Kidney (tissue), 14 donors: ENCODE data around the gene PRPS2. TPM values are rescaled to one million over a fixed set of nuclear protein-coding genes. Genes with fewer than 3 reads are reported as not detected.

Experiments
- DNase-seq, 5 donors: peaks; one replicate each; pipeline ENCODE4 v3.0.0-alpha.2; 2013 to 2020
- FAIRE-seq: peaks from 2 replicates; lab custom pipeline; 2012; peaks lifted over from hg19 to GRCh38; lab: Jason Lieb, UNC
- H3K27ac ChIP-seq, 2 donors: one replicate each; pipeline ENCODE4 v1.7.0; 2013; ENCODE audit warnings: low read depth in 2 of 2, low read length in 2 of 2, inconsistent platforms in 1 of 2
- H3K27me3 ChIP-seq: one replicate; pipeline ENCODE4 v1.7.1; 2013; ENCODE audit warnings: low read length, inconsistent platforms; ENCODE audit not compliant: control insufficient read depth, insufficient read depth
- H3K36me3 ChIP-seq, 3 donors: one replicate each; pipeline versions ENCODE4 v1.7.0 to v1.7.1; 2013; ENCODE audit warnings: low read length in 3 of 3, control low read depth in 1 of 3, inconsistent platforms in 1 of 3; ENCODE audit not compliant: insufficient read depth in 3 of 3, control insufficient read depth in 2 of 3
- H3K4me1 ChIP-seq, 3 donors: one replicate each; pipeline versions ENCODE4 v1.7.0 to v1.7.1; 2013; ENCODE audit warnings: low read length in 3 of 3, inconsistent platforms in 1 of 3, low read depth in 1 of 3; ENCODE audit not compliant: control insufficient read depth in 2 of 3, insufficient read depth in 2 of 3
- H3K4me3 ChIP-seq, 3 donors: one replicate each; pipeline versions ENCODE4 v1.7.0 to v1.8.1; 2013; ENCODE audit warnings: low read length in 3 of 3, control low read depth in 1 of 3, inconsistent platforms in 1 of 3
- H3K9ac ChIP-seq, 3 donors: one replicate each; pipeline versions ENCODE4 v1.7.0 to v1.7.1; 2013; ENCODE audit warnings: low read length in 3 of 3, control low read depth in 1 of 3, inconsistent platforms in 1 of 3
- H3K9me3 ChIP-seq, 3 donors: one replicate each; pipeline versions ENCODE4 v1.7.0 to v1.7.1; 2013; ENCODE audit warnings: low read length in 3 of 3, control low read depth in 1 of 3, inconsistent platforms in 1 of 3; ENCODE audit not compliant: control insufficient read depth in 2 of 3, insufficient read depth in 1 of 3
- CTCF ChIP-seq: IDR thresholded peaks from 3 replicates; pipeline ENCODE4 v1.5.1; 2012; ENCODE audit warnings: mild to moderate bottlenecking, moderate library complexity, borderline replicate concordance; ENCODE audit not compliant: insufficient read depth; ENCODE audit errors: extremely low read depth
- intact Hi-C: fragments of 100-400 bp; cut with DNase I; formaldehyde crosslinking; loops from one replicate; pipeline ENCODE4 v1.11.1; 2022
- polyA plus RNA-seq: library from polyadenylated mRNA; stranded (reverse); fragments of 350-450 nt; fragmentation: Illumina TruSeq; extraction: RNeasy Lipid Tissue Mini Kit (QIAGEN cat#74804); gene quantifications from one replicate; pipeline ENCODE4 v1.2.3, GENCODE V29; 2014; ENCODE audit warnings: low read depth, low replicate concordance; ENCODE audit not compliant: insufficient read depth
- total RNA-seq: library from RNA; stranded (reverse); fragmentation: NEBNext Ultra II Directional; extraction: Animal tissue kit (Norgen Biotek cat#: 25700); gene quantifications from one replicate; pipeline ENCODE4 v1.2.1, GENCODE V29; 2021
- donor health status: control.
- donor health status: control.
- donor health status: control.
- donor health status: control.
- donor health status: control.
- donor health status: DM: yes; HTN: yes; CAD: no.
- donor health status: Normal renal cell carcinoma (clear cell type).

PRPS2 gene
- total and polyA plus RNA-seq, 2 donors from 2014 or later, result 36.1 to 38.4 TPM

GRCh38 chrX:12789976-12790375, 1.2 kb upstream of the PRPS2 start:
- no peak overlapping the region for H3K4me3 ChIP-seq
- H3K9ac ChIP-seq, result no peak overlapping the region
- no peaks in the 10 kb centered on the region for H3K36me3 ChIP-seq
- H3K27me3 ChIP-seq, result no peaks in the 10 kb centered on the region
- DNase-seq (no peak), FAIRE-seq (no peak)
- TF ChIP-seq CTCF, result no peak
- no peaks in the 10 kb centered on the region for H3K9me3 ChIP-seq
- H3K4me1 ChIP-seq, result peaks cover 0 to 3% (median 0%) of the 10 kb centered on the region in 3 donors
- intact Hi-C loops, result no loop called here
- no peak overlapping the region for H3K27ac ChIP-seq

GRCh38 chrX:12790885-12791256, 341 bp upstream of the PRPS2 start:
- no peaks in the 10 kb centered on the region for H3K9me3 ChIP-seq
- peaks cover 0 to 3% (median 0%) of the 10 kb centered on the region in 3 donors for H3K4me1 ChIP-seq
- peak overlapping the region; percentile 21 to 68 (median 65) for H3K4me3 ChIP-seq
- H3K36me3 ChIP-seq, result no peaks in the 10 kb centered on the region
- H3K9ac ChIP-seq, result peak overlapping the region in 1 of 3 donors; percentile 40
- FAIRE-seq (no peak), DNase-seq (no peak)
- H3K27me3 ChIP-seq, result no peaks in the 10 kb centered on the region
- no peak for TF ChIP-seq CTCF
- no peak overlapping the region for H3K27ac ChIP-seq
- intact Hi-C loops, result no loop called here

- no peak for TF ChIP-seq CTCF
- Histone ChIP-seq H3K4me3 (no peak overlapping the region), H3K27ac (no peak overlapping the region), H3K4me1 (peaks cover 0 to 3% (median 0%) of the 10 kb centered on the region in 3 donors), H3K27me3 (no peaks in the 10 kb centered on the region), H3K9me3 (no peaks in the 10 kb centered on the region), H3K36me3 (no peaks in the 10 kb centered on the region), H3K9ac (no peak overlapping the region)
- no peak for FAIRE-seq
- intact Hi-C loops, result no loop called here
- no peak for DNase-seq
These were observed 1.5 kb downstream of the PRPS2 start for GRCh38 chrX:12792711-12793110.

- peaks cover 0 to 3% (median 0%) of the 10 kb centered on the region in 3 donors for H3K4me1 ChIP-seq
- H3K9ac ChIP-seq, result no peak overlapping the region
- no peaks in the 10 kb centered on the region for H3K36me3 ChIP-seq
- no peak overlapping the region for H3K27ac ChIP-seq
- no peaks in the 10 kb centered on the region for H3K27me3 ChIP-seq
- intact Hi-C loops, result no loop called here
- H3K9me3 ChIP-seq, result no peaks in the 10 kb centered on the region
- DNase-seq, result no peak
- FAIRE-seq, result no peak
- TF ChIP-seq CTCF, result no peak
- no peak overlapping the region for H3K4me3 ChIP-seq
These were observed 3.4 kb downstream of the PRPS2 start for GRCh38 chrX:12794654-12795053.
